Measurements from ENCODE around the gene WDR35. TPM values are rescaled to one million over a fixed set of nuclear protein-coding genes. Genes with fewer than 3 reads are reported as not detected.

WDR35 gene
- total RNA-seq, 1 donor from 2014 or later, result 12.0 TPM

- no peaks in the 10 kb centered on the region for H3K36me3 ChIP-seq (ENCODE audit: control insufficient read depth in 3 of 3, insufficient read depth in 3 of 3, low read length in 3 of 3)
- H3K4me1 ChIP-seq (ENCODE audit: control insufficient read depth in 3 of 3, insufficient read depth in 3 of 3, low read length in 3 of 3), result no peaks in the 10 kb centered on the region
- no peaks in the 10 kb centered on the region for H3K9me3 ChIP-seq (ENCODE audit: control insufficient read depth in 3 of 3, low read length in 3 of 3)
- no peak overlapping the region for H3K27ac ChIP-seq (ENCODE audit: low read depth, low read length)
- H3K27me3 ChIP-seq (ENCODE audit: control insufficient read depth in 3 of 3, insufficient read depth in 3 of 3, low read length in 3 of 3), result no peaks in the 10 kb centered on the region
- H3K4me3 ChIP-seq (ENCODE audit: low read length in 3 of 3), result no peak overlapping the region
- H3K9ac ChIP-seq (ENCODE audit: low read depth in 1 of 3, low read length in 3 of 3), result no peak overlapping the region
Measured at GRCh38 chr2:19878268-19879046, 111.4 kb downstream of the WDR35 start.

- Histone ChIP-seq H3K4me3 (ENCODE audit: low read length in 3 of 3) (no peak overlapping the region), H3K9ac (ENCODE audit: low read depth in 1 of 3, low read length in 3 of 3) (no peak overlapping the region), H3K27ac (ENCODE audit: low read depth, low read length) (no peak overlapping the region), H3K4me1 (ENCODE audit: control insufficient read depth in 3 of 3, insufficient read depth in 3 of 3, low read length in 3 of 3) (no peaks in the 10 kb centered on the region), H3K36me3 (ENCODE audit: control insufficient read depth in 3 of 3, insufficient read depth in 3 of 3, low read length in 3 of 3) (no peaks in the 10 kb centered on the region), H3K9me3 (ENCODE audit: control insufficient read depth in 3 of 3, low read length in 3 of 3) (no peaks in the 10 kb centered on the region), H3K27me3 (ENCODE audit: control insufficient read depth in 3 of 3, insufficient read depth in 3 of 3, low read length in 3 of 3) (peaks cover 0 to 1% (median 0%) of the 10 kb centered on the region in 3 donors)
Measured at GRCh38 chr2:19876751-19877150, 113.2 kb downstream of the WDR35 start.

GRCh38 chr2:19875280-19875679 is 114.6 kb downstream of the WDR35 start:
- Histone ChIP-seq H3K27me3 (ENCODE audit: control insufficient read depth in 3 of 3, insufficient read depth in 3 of 3, low read length in 3 of 3) (peaks cover 0 to 9% (median 0%) of the 10 kb centered on the region in 3 donors), H3K9ac (ENCODE audit: low read depth in 1 of 3, low read length in 3 of 3) (no peak overlapping the region), H3K36me3 (ENCODE audit: control insufficient read depth in 3 of 3, insufficient read depth in 3 of 3, low read length in 3 of 3) (no peaks in the 10 kb centered on the region), H3K27ac (ENCODE audit: low read depth, low read length) (no peak overlapping the region), H3K4me3 (ENCODE audit: low read length in 3 of 3) (no peak overlapping the region), H3K4me1 (ENCODE audit: control insufficient read depth in 3 of 3, insufficient read depth in 3 of 3, low read length in 3 of 3) (no peaks in the 10 kb centered on the region), H3K9me3 (ENCODE audit: control insufficient read depth in 3 of 3, low read length in 3 of 3) (no peaks in the 10 kb centered on the region)

- no peaks in the 10 kb centered on the region for H3K9me3 ChIP-seq (ENCODE audit: control insufficient read depth in 3 of 3, low read length in 3 of 3)
- no peak overlapping the region for H3K9ac ChIP-seq (ENCODE audit: low read depth in 1 of 3, low read length in 3 of 3)
- H3K4me3 ChIP-seq (ENCODE audit: low read length in 3 of 3), result no peak overlapping the region
- H3K36me3 ChIP-seq (ENCODE audit: control insufficient read depth in 3 of 3, insufficient read depth in 3 of 3, low read length in 3 of 3), result no peaks in the 10 kb centered on the region
- H3K27ac ChIP-seq (ENCODE audit: low read depth, low read length), result no peak overlapping the region
- peaks cover under 1 to 14% (median 4%) of the 10 kb centered on the region in 3 donors for H3K27me3 ChIP-seq (ENCODE audit: control insufficient read depth in 3 of 3, insufficient read depth in 3 of 3, low read length in 3 of 3)
- no peaks in the 10 kb centered on the region for H3K4me1 ChIP-seq (ENCODE audit: control insufficient read depth in 3 of 3, insufficient read depth in 3 of 3, low read length in 3 of 3)
Measured at GRCh38 chr2:19874726-19875125, 115.2 kb downstream of the WDR35 start.

- Histone ChIP-seq H3K36me3 (ENCODE audit: control insufficient read depth in 3 of 3, insufficient read depth in 3 of 3, low read length in 3 of 3) (no peaks in the 10 kb centered on the region), H3K9me3 (ENCODE audit: control insufficient read depth in 3 of 3, low read length in 3 of 3) (no peaks in the 10 kb centered on the region)
Measured at GRCh38 chr2:19873014-19873413, 116.9 kb downstream of the WDR35 start.

GRCh38 chr2:19872302-19872701 is 117.6 kb downstream of the WDR35 start:
- Histone ChIP-seq H3K36me3 (ENCODE audit: control insufficient read depth in 3 of 3, insufficient read depth in 3 of 3, low read length in 3 of 3) (no peaks in the 10 kb centered on the region), H3K27me3 (ENCODE audit: control insufficient read depth in 3 of 3, insufficient read depth in 3 of 3, low read length in 3 of 3) (peaks cover 8 to 27% (median 10%) of the 10 kb centered on the region in 3 donors), H3K27ac (ENCODE audit: low read depth, low read length) (no peak overlapping the region), H3K9me3 (ENCODE audit: control insufficient read depth in 3 of 3, low read length in 3 of 3) (no peaks in the 10 kb centered on the region), H3K9ac (ENCODE audit: low read depth in 1 of 3, low read length in 3 of 3) (no peak overlapping the region), H3K4me1 (ENCODE audit: control insufficient read depth in 3 of 3, insufficient read depth in 3 of 3, low read length in 3 of 3) (peaks cover 0 to 6% (median 5%) of the 10 kb centered on the region in 3 donors), H3K4me3 (ENCODE audit: low read length in 3 of 3) (no peak overlapping the region)

More at GRCh38 chr2:19873014-19873413, 116.9 kb downstream of the WDR35 start:
- Histone ChIP-seq H3K27ac (ENCODE audit: low read depth, low read length) (no peak overlapping the region), H3K4me3 (ENCODE audit: low read length in 3 of 3) (no peak overlapping the region), H3K27me3 (ENCODE audit: control insufficient read depth in 3 of 3, insufficient read depth in 3 of 3, low read length in 3 of 3) (peaks cover 8 to 27% (median 10%) of the 10 kb centered on the region in 3 donors), H3K4me1 (ENCODE audit: control insufficient read depth in 3 of 3, insufficient read depth in 3 of 3, low read length in 3 of 3) (peaks cover 0 to 6% (median 5%) of the 10 kb centered on the region in 3 donors), H3K9ac (ENCODE audit: low read depth in 1 of 3, low read length in 3 of 3) (no peak overlapping the region)

- H3K9me3 ChIP-seq (ENCODE audit: control insufficient read depth in 3 of 3, low read length in 3 of 3), result no peaks in the 10 kb centered on the region
- peaks cover 0 to 6% (median 5%) of the 10 kb centered on the region in 3 donors for H3K4me1 ChIP-seq (ENCODE audit: control insufficient read depth in 3 of 3, insufficient read depth in 3 of 3, low read length in 3 of 3)
- no peak overlapping the region for H3K4me3 ChIP-seq (ENCODE audit: low read length in 3 of 3)
- peaks cover 8 to 27% (median 10%) of the 10 kb centered on the region in 3 donors for H3K27me3 ChIP-seq (ENCODE audit: control insufficient read depth in 3 of 3, insufficient read depth in 3 of 3, low read length in 3 of 3)
- H3K27ac ChIP-seq (ENCODE audit: low read depth, low read length), result no peak overlapping the region
- no peaks in the 10 kb centered on the region for H3K36me3 ChIP-seq (ENCODE audit: control insufficient read depth in 3 of 3, insufficient read depth in 3 of 3, low read length in 3 of 3)
- no peak overlapping the region for H3K9ac ChIP-seq (ENCODE audit: low read depth in 1 of 3, low read length in 3 of 3)
Measured at GRCh38 chr2:19871836-19872235, 118.1 kb downstream of the WDR35 start.

GRCh38 chr2:19870792-19871191 is 119.1 kb downstream of the WDR35 start:
- H3K4me3 ChIP-seq (ENCODE audit: low read length in 3 of 3), result no peak overlapping the region
- no peak overlapping the region for H3K27ac ChIP-seq (ENCODE audit: low read depth, low read length)
- H3K4me1 ChIP-seq (ENCODE audit: control insufficient read depth in 3 of 3, insufficient read depth in 3 of 3, low read length in 3 of 3), result peaks cover 0 to 6% (median 5%) of the 10 kb centered on the region in 3 donors
- H3K36me3 ChIP-seq (ENCODE audit: control insufficient read depth in 3 of 3, insufficient read depth in 3 of 3, low read length in 3 of 3), result no peaks in the 10 kb centered on the region
- peaks cover 8 to 27% (median 10%) of the 10 kb centered on the region in 3 donors for H3K27me3 ChIP-seq (ENCODE audit: control insufficient read depth in 3 of 3, insufficient read depth in 3 of 3, low read length in 3 of 3)
- H3K9ac ChIP-seq (ENCODE audit: low read depth in 1 of 3, low read length in 3 of 3), result no peak overlapping the region
- no peaks in the 10 kb centered on the region for H3K9me3 ChIP-seq (ENCODE audit: control insufficient read depth in 3 of 3, low read length in 3 of 3)

GRCh38 chr2:19868701-19869580 is 121.0 kb downstream of the WDR35 start:
- Histone ChIP-seq H3K4me1 (ENCODE audit: control insufficient read depth in 3 of 3, insufficient read depth in 3 of 3, low read length in 3 of 3) (peaks cover 0 to 6% (median 5%) of the 10 kb centered on the region in 3 donors), H3K9ac (ENCODE audit: low read depth in 1 of 3, low read length in 3 of 3) (peak overlapping the region in 2 of 3 donors; percentile 43 to 45), H3K27ac (ENCODE audit: low read depth, low read length) (no peak overlapping the region), H3K36me3 (ENCODE audit: control insufficient read depth in 3 of 3, insufficient read depth in 3 of 3, low read length in 3 of 3) (no peaks in the 10 kb centered on the region), H3K27me3 (ENCODE audit: control insufficient read depth in 3 of 3, insufficient read depth in 3 of 3, low read length in 3 of 3) (peaks cover 8 to 27% (median 10%) of the 10 kb centered on the region in 3 donors), H3K4me3 (ENCODE audit: low read length in 3 of 3) (peak overlapping the region; percentile 56 to 58 (median 56)), H3K9me3 (ENCODE audit: control insufficient read depth in 3 of 3, low read length in 3 of 3) (no peaks in the 10 kb centered on the region)
